ENCODE measurements around the gene CNTN4.

Gene CNTN4

DNA sequence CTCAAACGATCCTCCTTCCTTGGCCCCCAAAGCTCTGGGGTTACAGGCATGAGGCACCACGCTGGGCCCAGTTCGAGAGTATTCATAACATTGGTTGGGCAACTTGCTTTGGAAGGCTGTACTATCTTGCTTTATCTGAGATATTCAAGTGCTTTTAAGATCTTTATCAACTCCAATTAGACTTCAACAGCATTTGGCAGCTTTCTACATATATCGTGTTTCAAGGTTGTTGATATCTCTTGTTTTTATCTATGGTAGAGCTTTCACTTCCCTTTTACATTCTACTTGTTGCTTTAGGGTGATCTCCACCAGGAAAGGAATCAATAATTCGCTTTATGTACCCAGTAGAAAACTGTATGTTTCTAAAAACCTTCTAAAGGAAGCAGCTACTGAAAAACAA lies 616.2 kb downstream of the CNTN4 start:
- Histone ChIP-seq H3K4me1 (ENCODE audit: control insufficient read depth, insufficient read depth, low read length) (no peaks in the 10 kb centered on the region), H3K4me3 (ENCODE audit: low read depth, low read length) (no peak overlapping the region), H3K27me3 (ENCODE audit: control insufficient read depth, insufficient read depth, low read length) (no peaks in the 10 kb centered on the region), H3K9ac (ENCODE audit: low read depth, low read length) (no peak overlapping the region), H3K9me3 (ENCODE audit: control insufficient read depth, insufficient read depth, low read length) (no peaks in the 10 kb centered on the region), H3K36me3 (ENCODE audit: control insufficient read depth, insufficient read depth, low read length) (no peaks in the 10 kb centered on the region)

DNA sequence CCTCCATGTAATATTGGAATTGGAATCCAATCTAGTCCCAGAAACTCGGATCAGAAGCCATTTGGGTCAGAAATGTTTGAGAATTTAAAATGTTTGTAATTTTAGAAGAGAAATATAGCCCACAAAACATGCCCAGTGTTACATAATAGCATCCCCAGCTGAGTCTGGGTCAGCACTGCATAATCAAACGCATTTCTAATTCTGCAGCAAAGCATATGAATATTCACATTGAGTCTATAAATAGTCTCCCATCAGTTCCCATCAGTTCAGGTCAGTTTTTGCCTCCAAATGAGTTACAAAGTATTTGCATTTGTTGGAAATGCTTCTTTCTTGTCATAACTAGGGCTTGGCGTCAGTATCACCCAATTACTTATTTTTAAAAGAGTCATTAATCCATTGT lies 628.4 kb downstream of the CNTN4 start:
- H3K4me3 ChIP-seq (ENCODE audit: low read depth, low read length): no peak overlapping the region
- no peaks in the 10 kb centered on the region for H3K27me3 ChIP-seq (ENCODE audit: control insufficient read depth, insufficient read depth, low read length)
- no peaks in the 10 kb centered on the region for H3K36me3 ChIP-seq (ENCODE audit: control insufficient read depth, insufficient read depth, low read length)
- H3K9ac ChIP-seq (ENCODE audit: low read depth, low read length): no peak overlapping the region
- H3K9me3 ChIP-seq (ENCODE audit: control insufficient read depth, insufficient read depth, low read length): no peaks in the 10 kb centered on the region
- no peaks in the 10 kb centered on the region for H3K4me1 ChIP-seq (ENCODE audit: control insufficient read depth, insufficient read depth, low read length)

DNA sequence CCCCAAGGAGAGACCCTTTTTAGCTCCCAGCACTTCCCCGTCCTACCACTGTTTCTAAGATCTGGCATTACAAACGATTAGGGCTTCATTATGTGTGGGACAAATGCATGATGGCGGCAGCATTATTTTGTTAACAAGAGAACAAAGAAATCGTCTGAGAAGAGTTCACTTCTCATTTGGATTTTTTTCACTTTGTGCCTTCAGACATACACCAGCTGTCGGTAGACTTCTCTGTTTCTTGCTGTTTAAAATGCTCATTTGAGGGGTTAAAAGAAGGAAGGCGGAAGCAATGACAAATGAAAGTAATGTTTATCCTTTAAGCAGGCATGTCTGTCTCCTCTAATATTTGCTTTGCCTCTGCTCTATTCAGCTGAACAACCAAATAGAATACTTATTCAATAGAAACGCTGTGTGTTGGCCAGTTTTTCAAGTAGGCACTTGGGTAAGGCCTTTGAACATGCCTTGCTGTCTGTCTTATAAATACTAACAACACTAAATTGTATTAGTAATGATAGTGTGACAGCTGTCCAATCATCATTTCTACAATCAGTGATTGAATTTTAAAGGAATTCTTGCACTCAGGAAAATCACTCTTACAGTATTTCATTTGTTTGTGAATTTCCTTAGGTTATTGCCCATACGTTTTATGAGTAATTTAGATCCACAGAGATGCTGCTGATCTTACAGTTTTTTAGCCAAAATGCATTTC lies 629.1 kb downstream of the CNTN4 start:
- H3K4me3 ChIP-seq (ENCODE audit: low read depth, low read length): no peak overlapping the region
- no peaks in the 10 kb centered on the region for H3K9me3 ChIP-seq (ENCODE audit: control insufficient read depth, insufficient read depth, low read length)
- no peaks in the 10 kb centered on the region for H3K36me3 ChIP-seq (ENCODE audit: control insufficient read depth, insufficient read depth, low read length)
- no peaks in the 10 kb centered on the region for H3K27me3 ChIP-seq (ENCODE audit: control insufficient read depth, insufficient read depth, low read length)
- no peaks in the 10 kb centered on the region for H3K4me1 ChIP-seq (ENCODE audit: control insufficient read depth, insufficient read depth, low read length)
- no peak overlapping the region for H3K9ac ChIP-seq (ENCODE audit: low read depth, low read length)

DNA sequence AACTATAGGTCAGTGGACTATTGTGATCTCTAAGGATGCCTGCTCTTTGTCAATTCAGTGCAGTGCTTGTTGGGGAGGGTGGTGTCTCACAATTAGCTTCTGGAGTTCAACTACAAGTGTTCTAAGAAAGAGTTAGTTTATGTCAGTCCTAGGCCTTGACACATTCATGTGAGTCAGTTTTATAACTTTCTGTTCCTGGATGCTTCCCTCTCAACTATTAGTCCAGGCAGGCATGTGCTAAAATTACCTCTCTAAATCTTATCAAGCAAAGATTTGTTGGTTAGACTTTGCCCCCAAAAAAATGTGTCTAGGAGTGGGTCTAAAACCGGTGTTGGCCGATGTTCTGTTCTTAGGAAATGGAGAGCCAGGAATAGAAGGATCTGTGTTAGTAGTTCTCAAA lies 633.2 kb downstream of the CNTN4 start:
- Histone ChIP-seq H3K4me3 (ENCODE audit: low read depth, low read length) (no peak overlapping the region), H3K27me3 (ENCODE audit: control insufficient read depth, insufficient read depth, low read length) (no peaks in the 10 kb centered on the region), H3K9me3 (ENCODE audit: control insufficient read depth, insufficient read depth, low read length) (no peaks in the 10 kb centered on the region), H3K9ac (ENCODE audit: low read depth, low read length) (no peak overlapping the region), H3K4me1 (ENCODE audit: control insufficient read depth, insufficient read depth, low read length) (no peaks in the 10 kb centered on the region), H3K36me3 (ENCODE audit: control insufficient read depth, insufficient read depth, low read length) (no peaks in the 10 kb centered on the region)

DNA sequence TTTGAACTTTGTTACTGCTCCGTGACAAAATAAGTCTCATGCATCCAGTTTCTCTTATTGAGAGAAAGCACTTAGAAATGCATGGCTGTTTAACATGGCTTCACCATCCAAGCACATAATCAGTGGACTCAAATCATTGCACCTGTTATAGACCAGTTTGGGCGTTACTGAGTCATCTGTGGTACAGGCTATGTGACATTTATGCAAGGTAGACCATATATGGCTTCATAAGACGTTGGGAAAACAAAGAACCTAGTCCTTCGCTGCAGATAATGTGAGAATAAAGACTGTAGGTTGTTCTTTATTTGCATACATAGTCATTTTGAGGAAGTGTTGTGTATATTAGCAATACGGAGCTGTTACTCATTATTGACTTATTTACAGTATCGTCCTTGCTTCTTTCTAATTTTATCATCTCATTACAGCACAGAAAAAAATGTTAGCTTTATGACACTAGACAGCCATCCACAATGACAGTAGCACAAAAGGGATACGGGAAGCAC lies 636.8 kb downstream of the CNTN4 start:
- no peaks in the 10 kb centered on the region for H3K9me3 ChIP-seq (ENCODE audit: control insufficient read depth, insufficient read depth, low read length)

DNA sequence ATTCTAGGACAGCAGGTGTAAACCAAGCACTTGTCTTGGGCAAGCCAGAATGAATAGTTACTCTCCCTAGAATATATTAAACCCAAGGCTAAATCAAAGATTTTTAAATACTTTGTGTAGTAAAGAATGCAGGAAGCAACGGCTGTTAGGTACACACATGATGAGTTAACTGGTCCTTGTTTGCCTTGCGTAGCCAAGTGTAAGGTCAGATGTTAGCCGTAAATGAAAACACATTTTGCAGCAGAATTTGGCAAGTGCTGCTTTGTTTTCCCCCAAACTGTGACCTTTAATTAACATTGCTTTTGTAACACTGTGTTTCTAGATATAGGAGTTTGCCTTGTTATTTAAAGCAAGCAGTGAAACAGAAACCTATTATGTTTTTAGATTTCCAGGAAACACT lies 642.9 kb downstream of the CNTN4 start:
- H3K9me3 ChIP-seq (ENCODE audit: control insufficient read depth, insufficient read depth, low read length): no peaks in the 10 kb centered on the region
- no peaks in the 10 kb centered on the region for H3K36me3 ChIP-seq (ENCODE audit: control insufficient read depth, insufficient read depth, low read length)
- no peak overlapping the region for H3K9ac ChIP-seq (ENCODE audit: low read depth, low read length)
- H3K4me1 ChIP-seq (ENCODE audit: control insufficient read depth, insufficient read depth, low read length): no peaks in the 10 kb centered on the region
- no peaks in the 10 kb centered on the region for H3K27me3 ChIP-seq (ENCODE audit: control insufficient read depth, insufficient read depth, low read length)
- H3K4me3 ChIP-seq (ENCODE audit: low read depth, low read length): no peak overlapping the region

More for the DNA sequence above, 636.8 kb downstream of the CNTN4 start:
- Histone ChIP-seq H3K9ac (ENCODE audit: low read depth, low read length) (no peak overlapping the region), H3K4me1 (ENCODE audit: control insufficient read depth, insufficient read depth, low read length) (no peaks in the 10 kb centered on the region), H3K36me3 (ENCODE audit: control insufficient read depth, insufficient read depth, low read length) (no peaks in the 10 kb centered on the region), H3K27me3 (ENCODE audit: control insufficient read depth, insufficient read depth, low read length) (no peaks in the 10 kb centered on the region), H3K4me3 (ENCODE audit: low read depth, low read length) (no peak overlapping the region)

DNA sequence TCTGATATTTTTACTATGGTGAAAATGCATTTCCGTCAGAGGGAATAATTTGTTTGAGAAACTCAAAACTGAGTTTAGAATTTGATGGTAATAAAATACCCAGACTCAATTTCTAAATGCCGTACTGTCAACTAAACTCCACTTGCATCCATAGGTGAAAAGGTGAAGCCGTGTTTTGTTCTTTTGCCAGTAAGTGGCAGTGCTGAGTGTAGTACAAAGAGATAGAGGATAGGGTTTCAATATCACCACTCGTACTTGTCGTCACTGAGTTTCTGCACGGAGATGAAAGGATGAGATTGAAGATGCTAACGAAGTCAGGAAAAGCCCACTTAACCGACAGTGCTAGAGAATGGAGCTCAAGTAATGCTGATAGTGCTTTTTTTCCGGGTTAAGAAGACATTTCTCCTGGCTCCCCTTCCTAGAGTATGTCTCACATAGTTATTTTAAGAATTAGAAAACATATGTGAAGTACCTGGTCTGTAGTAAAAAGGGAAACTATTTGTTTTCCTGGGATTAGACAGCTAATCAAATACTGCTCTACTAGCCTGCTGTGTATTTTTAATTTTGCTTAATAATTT lies 666.4 kb downstream of the CNTN4 start:
- H3K9me3 ChIP-seq (ENCODE audit: control insufficient read depth, insufficient read depth, low read length): no peaks in the 10 kb centered on the region
- peaks cover 2% of the 10 kb centered on the region for H3K4me1 ChIP-seq (ENCODE audit: control insufficient read depth, insufficient read depth, low read length)
- H3K9ac ChIP-seq (ENCODE audit: low read depth, low read length): no peak overlapping the region

DNA sequence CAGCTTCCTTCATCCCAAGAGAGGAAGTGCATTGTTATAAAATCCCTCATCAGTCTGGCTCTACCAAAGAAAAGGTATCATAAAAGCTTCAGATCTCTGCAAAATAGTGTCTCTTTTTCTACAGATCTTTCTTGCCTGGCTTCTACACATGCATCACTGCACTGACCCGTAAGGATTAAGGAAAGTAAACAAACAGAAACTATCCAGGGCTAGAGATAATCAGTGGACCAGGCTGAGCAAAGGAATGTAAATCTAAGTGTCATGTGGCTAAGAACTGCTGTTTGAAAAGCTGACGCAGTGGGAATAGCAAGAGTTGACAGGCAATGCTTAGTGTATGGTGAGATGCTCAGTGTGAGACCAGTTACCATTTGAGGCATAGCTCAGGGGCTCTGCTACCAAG lies 671.8 kb downstream of the CNTN4 start:
- no peaks in the 10 kb centered on the region for H3K9me3 ChIP-seq (ENCODE audit: control insufficient read depth, insufficient read depth, low read length)
- no peak overlapping the region for H3K4me3 ChIP-seq (ENCODE audit: low read depth, low read length)
- H3K36me3 ChIP-seq (ENCODE audit: control insufficient read depth, insufficient read depth, low read length): no peaks in the 10 kb centered on the region
- H3K27me3 ChIP-seq (ENCODE audit: control insufficient read depth, insufficient read depth, low read length): no peaks in the 10 kb centered on the region
- no peak overlapping the region for H3K9ac ChIP-seq (ENCODE audit: low read depth, low read length)
- H3K4me1 ChIP-seq (ENCODE audit: control insufficient read depth, insufficient read depth, low read length): no peaks in the 10 kb centered on the region

More for the DNA sequence above, 666.4 kb downstream of the CNTN4 start:
- no peaks in the 10 kb centered on the region for H3K27me3 ChIP-seq (ENCODE audit: control insufficient read depth, insufficient read depth, low read length)
- no peaks in the 10 kb centered on the region for H3K36me3 ChIP-seq (ENCODE audit: control insufficient read depth, insufficient read depth, low read length)
- no peak overlapping the region for H3K4me3 ChIP-seq (ENCODE audit: low read depth, low read length)

DNA sequence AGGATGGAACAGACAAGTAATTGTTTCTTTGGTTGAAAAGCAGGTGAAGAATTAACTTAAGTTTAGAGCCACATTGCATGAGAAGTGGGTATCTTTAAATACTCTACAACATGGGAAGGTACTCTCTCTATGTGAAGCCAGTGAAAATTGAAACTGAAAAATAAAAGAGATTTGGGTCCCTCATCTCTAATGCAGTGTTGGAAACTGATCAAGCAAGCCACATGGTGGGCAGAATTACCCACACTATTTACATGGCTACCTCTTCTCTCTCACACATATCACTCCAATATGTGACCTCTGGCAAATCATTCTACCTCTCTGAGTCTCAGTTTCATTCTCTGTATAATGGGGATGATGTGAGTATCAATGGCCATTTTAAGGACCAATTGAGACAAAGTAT lies 672.5 kb downstream of the CNTN4 start:
- no peaks in the 10 kb centered on the region for H3K27me3 ChIP-seq (ENCODE audit: control insufficient read depth, insufficient read depth, low read length)
- H3K4me1 ChIP-seq (ENCODE audit: control insufficient read depth, insufficient read depth, low read length): no peaks in the 10 kb centered on the region
- H3K9ac ChIP-seq (ENCODE audit: low read depth, low read length): no peak overlapping the region
- H3K4me3 ChIP-seq (ENCODE audit: low read depth, low read length): no peak overlapping the region
- H3K36me3 ChIP-seq (ENCODE audit: control insufficient read depth, insufficient read depth, low read length): no peaks in the 10 kb centered on the region
- no peaks in the 10 kb centered on the region for H3K9me3 ChIP-seq (ENCODE audit: control insufficient read depth, insufficient read depth, low read length)

DNA sequence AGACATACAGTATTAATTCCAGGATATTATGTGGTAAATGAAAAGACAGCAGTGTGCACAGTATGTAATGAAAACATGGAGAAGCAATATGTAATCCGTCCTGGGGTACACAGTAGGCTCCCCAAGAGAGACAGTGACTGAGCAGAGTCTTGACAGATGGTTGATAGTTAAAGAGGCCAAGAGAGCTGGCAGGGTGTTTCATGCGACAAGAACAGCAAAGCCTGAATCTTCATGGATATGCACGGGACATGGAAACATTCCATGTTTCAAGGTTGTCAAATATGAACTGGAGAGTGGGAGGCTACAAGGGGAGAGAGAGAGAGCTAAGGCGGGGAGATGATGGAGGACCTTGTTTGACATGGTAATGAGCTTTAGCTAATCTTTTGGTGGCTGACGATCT lies 673.1 kb downstream of the CNTN4 start:
- no peaks in the 10 kb centered on the region for H3K4me1 ChIP-seq (ENCODE audit: control insufficient read depth, insufficient read depth, low read length)
- no peaks in the 10 kb centered on the region for H3K36me3 ChIP-seq (ENCODE audit: control insufficient read depth, insufficient read depth, low read length)
- H3K9me3 ChIP-seq (ENCODE audit: control insufficient read depth, insufficient read depth, low read length): no peaks in the 10 kb centered on the region
- no peaks in the 10 kb centered on the region for H3K27me3 ChIP-seq (ENCODE audit: control insufficient read depth, insufficient read depth, low read length)
- H3K4me3 ChIP-seq (ENCODE audit: low read depth, low read length): no peak overlapping the region
- H3K9ac ChIP-seq (ENCODE audit: low read depth, low read length): no peak overlapping the region

DNA sequence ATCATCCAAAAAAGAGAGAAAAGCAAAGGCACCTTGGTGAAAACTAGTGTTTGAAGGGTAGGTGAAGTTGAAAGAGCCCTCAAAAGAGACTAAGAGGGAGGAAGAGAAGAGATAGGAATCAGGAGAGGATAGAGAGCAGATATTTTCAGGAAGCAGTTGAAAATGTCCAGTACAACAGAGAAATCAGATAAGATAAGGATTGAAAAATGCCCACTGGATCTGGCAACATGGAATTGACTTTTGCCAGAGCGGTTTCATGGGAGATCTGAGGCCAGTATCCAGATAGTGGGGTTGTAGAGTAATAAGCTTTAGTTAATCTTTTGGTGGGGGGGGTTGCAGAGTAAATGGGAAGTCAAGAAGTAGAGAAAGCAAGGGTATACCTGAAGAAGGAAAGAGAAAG lies 674.1 kb downstream of the CNTN4 start:
- H3K4me1 ChIP-seq (ENCODE audit: control insufficient read depth, insufficient read depth, low read length): no peaks in the 10 kb centered on the region
- no peak overlapping the region for H3K4me3 ChIP-seq (ENCODE audit: low read depth, low read length)
- H3K36me3 ChIP-seq (ENCODE audit: control insufficient read depth, insufficient read depth, low read length): no peaks in the 10 kb centered on the region
- H3K27me3 ChIP-seq (ENCODE audit: control insufficient read depth, insufficient read depth, low read length): no peaks in the 10 kb centered on the region
- no peak overlapping the region for H3K9ac ChIP-seq (ENCODE audit: low read depth, low read length)
- no peaks in the 10 kb centered on the region for H3K9me3 ChIP-seq (ENCODE audit: control insufficient read depth, insufficient read depth, low read length)

DNA sequence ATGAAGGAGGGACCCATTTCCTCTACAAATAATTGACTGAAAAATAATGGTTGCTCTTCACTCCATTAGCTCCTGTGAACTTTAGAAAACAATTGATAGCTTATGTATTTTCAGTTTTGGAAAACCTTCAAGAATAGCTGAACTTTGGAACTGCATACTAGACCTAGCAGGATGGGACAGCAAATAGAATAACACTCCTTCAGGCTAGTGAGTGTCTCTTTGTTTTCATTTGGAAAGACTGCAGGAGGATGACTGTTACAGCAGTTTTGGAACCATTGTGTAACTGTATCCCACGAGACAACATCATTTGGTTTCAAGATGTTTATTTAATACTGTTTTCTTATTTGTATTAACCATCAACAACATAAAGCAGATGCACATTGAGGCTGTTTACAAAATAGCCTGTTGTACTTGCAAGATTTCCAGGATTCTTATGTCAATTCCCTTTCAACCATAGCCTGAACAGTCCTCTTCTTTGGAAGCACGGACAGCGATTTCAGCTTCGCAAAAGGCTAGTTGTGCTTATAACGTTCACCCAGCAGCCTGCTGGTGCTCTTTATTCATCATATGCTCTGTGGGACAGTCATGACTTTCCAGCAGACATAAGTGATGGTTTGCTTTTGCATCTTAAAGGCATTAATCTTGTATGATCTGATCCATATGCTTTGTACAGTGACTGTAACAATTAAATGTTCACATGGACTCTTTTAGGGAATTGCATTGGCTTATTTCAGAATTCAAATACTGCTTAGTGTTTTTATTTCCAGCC lies 676.0 kb downstream of the CNTN4 start:
- Histone ChIP-seq H3K9ac (ENCODE audit: low read depth, low read length) (no peak overlapping the region), H3K4me3 (ENCODE audit: low read depth, low read length) (no peak overlapping the region), H3K9me3 (ENCODE audit: control insufficient read depth, insufficient read depth, low read length) (no peaks in the 10 kb centered on the region), H3K27me3 (ENCODE audit: control insufficient read depth, insufficient read depth, low read length) (no peaks in the 10 kb centered on the region), H3K36me3 (ENCODE audit: control insufficient read depth, insufficient read depth, low read length) (no peaks in the 10 kb centered on the region), H3K4me1 (ENCODE audit: control insufficient read depth, insufficient read depth, low read length) (no peaks in the 10 kb centered on the region)
